Lung (tissue), 12 donors: ENCODE data around the gene HEXA. TPM values are rescaled to one million over a fixed set of nuclear protein-coding genes. Genes with fewer than 3 reads are reported as not detected.

Source experiments
- ATAC-seq: fragments of 200-7000 bp; cut with Tn5 transposase; one replicate; pipeline ENCODE4 v1.9.1; 2020; ENCODE audit warnings: moderate number of reproducible peaks; ENCODE audit not compliant: insufficient read depth, low FRiP score
- DNase-seq, 3 donors: peaks; one replicate each; pipeline ENCODE4 v3.0.0-alpha.2; 2013 to 2017
- H3K27ac ChIP-seq, 2 donors: one replicate each; pipeline ENCODE4 v1.5.1; 2013; ENCODE audit warnings: mild to moderate bottlenecking in 2 of 2, moderate library complexity in 2 of 2, control low read depth in 1 of 2, inconsistent platforms in 1 of 2, low read depth in 1 of 2, low read length in 1 of 2
- H3K27me3 ChIP-seq, 3 donors: one replicate each; pipeline ENCODE4 v1.5.1; 2013; ENCODE audit warnings: low read length in 2 of 3; ENCODE audit not compliant: control insufficient read depth in 3 of 3, insufficient read depth in 3 of 3
- H3K36me3 ChIP-seq, 4 donors: one replicate each; pipeline ENCODE4 v1.5.1; 2013; ENCODE audit warnings: low read length in 4 of 4, mild to moderate bottlenecking in 1 of 4, moderate library complexity in 1 of 4; ENCODE audit not compliant: control insufficient read depth in 4 of 4, insufficient read depth in 4 of 4
- H3K4me1 ChIP-seq, 5 donors: one replicate each; pipeline ENCODE4 v1.5.1; 2013; ENCODE audit warnings: low read length in 5 of 5, mild to moderate bottlenecking in 2 of 5, moderate library complexity in 1 of 5; ENCODE audit not compliant: control insufficient read depth in 5 of 5, insufficient read depth in 5 of 5
- H3K4me3 ChIP-seq: one replicate; pipeline ENCODE4 v1.5.1; 2013; ENCODE audit warnings: mild to moderate bottlenecking, control low read depth, moderate library complexity
- H3K9ac ChIP-seq, 2 donors: one replicate each; pipeline ENCODE4 v1.5.1; 2013; ENCODE audit warnings: low read length in 2 of 2, control low read depth in 1 of 2; ENCODE audit not compliant: insufficient read depth in 1 of 2
- H3K9me3 ChIP-seq, 4 donors: one replicate each; pipeline ENCODE4 v1.5.1; 2013; ENCODE audit warnings: low read length in 3 of 4, mild to moderate bottlenecking in 1 of 4, moderate library complexity in 1 of 4; ENCODE audit not compliant: control insufficient read depth in 4 of 4, insufficient read depth in 3 of 4
- WGBS, 2 donors: extraction: QIAGEN DNeasy Blood & Tissue Kit; methylation state at CpG; one replicate each; pipeline ENCODE4 v1.1.7; 2013; 5-methylcytosine and 5-hydroxymethylcytosine counted together
- polyA plus RNA-seq, 2 donors: library from polyadenylated mRNA; stranded (reverse); fragments of 200-250 nt; gene quantifications; one replicate each; pipeline ENCODE4 v1.2.1, GENCODE V29; 2013
- total RNA-seq, 2 donors: library from RNA; depleted of rRNA in 1 of 2; stranded (reverse); fragments of >200 nt in 1 of 2; gene quantifications; one replicate each; pipeline ENCODE4 v1.2.1, GENCODE V29; 2014 to 2021
- TF ChIP-seq, protein P1 (sequence below): IDR thresholded peaks from 2 replicates; pipeline ENCODE4 v1.5.1; 2012; ENCODE audit warnings: mild to moderate bottlenecking; ENCODE audit errors: control extremely low read depth, extremely low read depth
- donor health status: control.
- donor health status: control.
- donor health status: Bipolar disorder and iron deficiency.
- donor health status: healthy.
- donor health status: DM: yes; HTN: yes; CAD: no.

The HEXA gene
- total and polyA plus RNA-seq, 4 donors, result 108 to 156 (median 133) TPM

DNA sequence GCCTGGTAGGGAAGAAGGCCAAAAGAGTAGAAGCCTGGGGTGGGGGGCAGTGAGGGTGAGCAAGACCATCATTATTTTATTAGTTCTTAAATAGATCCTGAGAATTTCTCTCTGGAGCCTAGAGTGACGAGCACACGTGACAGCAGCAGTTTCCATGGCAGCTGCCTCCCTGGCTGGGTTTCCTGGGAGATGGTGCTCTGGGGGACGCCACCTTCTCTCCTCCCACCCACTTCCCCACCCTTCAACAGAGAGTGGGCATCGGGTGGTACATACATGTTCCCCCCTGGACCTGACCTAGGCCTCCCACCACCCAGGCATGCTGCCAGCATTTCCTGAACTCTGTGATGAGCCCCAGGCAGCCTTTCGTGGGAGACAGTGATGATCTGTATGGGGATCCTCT, 68.8 kb downstream of the HEXA start:
- H3K27me3 ChIP-seq, result no peaks in the 10 kb centered on the region
- H3K4me3 ChIP-seq, result no peak overlapping the region
- ATAC-seq (no peak), DNase-seq (no peak)
- 61 to 76% methylated on average over 5 of the region's 5 CpGs for WGBS, 2 donors
- no peak overlapping the region for H3K9ac ChIP-seq
- H3K9me3 ChIP-seq, result peaks cover 0 to 3% (median 0%) of the 10 kb centered on the region in 4 donors
- no peak overlapping the region for H3K27ac ChIP-seq
- TF ChIP-seq, protein P1, sequence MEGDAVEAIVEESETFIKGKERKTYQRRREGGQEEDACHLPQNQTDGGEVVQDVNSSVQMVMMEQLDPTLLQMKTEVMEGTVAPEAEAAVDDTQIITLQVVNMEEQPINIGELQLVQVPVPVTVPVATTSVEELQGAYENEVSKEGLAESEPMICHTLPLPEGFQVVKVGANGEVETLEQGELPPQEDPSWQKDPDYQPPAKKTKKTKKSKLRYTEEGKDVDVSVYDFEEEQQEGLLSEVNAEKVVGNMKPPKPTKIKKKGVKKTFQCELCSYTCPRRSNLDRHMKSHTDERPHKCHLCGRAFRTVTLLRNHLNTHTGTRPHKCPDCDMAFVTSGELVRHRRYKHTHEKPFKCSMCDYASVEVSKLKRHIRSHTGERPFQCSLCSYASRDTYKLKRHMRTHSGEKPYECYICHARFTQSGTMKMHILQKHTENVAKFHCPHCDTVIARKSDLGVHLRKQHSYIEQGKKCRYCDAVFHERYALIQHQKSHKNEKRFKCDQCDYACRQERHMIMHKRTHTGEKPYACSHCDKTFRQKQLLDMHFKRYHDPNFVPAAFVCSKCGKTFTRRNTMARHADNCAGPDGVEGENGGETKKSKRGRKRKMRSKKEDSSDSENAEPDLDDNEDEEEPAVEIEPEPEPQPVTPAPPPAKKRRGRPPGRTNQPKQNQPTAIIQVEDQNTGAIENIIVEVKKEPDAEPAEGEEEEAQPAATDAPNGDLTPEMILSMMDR, result no peak
- H3K36me3 ChIP-seq, result peaks cover 0 to 2% (median 0%) of the 10 kb centered on the region in 4 donors
- no peaks in the 10 kb centered on the region for H3K4me1 ChIP-seq

DNA sequence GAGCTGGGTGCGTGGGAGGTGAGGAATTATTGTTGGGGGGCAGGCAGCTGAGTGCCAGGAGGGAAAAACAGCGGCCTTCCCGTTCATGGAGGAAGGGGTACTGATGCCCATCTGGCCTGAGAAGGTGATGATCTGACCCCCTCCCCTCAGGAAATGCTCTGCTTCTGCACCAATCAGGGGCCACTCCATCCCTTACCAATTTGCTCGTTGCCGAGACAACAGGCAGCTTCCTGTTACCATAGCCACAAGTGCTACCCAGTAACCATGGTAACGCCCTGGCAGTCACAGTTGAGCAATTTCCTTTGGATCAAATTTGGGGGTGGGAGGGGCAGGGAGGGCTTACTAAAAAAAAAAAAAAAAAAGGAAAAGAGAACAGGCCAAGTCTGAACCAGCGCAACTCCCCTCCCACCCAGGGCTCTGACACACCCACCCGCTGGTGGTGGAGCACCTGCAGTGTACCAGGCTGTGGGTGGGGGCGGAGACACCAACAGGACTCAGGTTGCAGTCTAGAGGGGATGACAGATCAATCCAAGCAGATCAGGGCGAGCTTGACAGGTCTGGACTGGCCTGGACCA, 69.5 kb downstream of the HEXA start:
- no peak overlapping the region for H3K4me3 ChIP-seq
- H3K9ac ChIP-seq, result no peak overlapping the region
- peaks cover 0 to 2% (median 0%) of the 10 kb centered on the region in 4 donors for H3K36me3 ChIP-seq
- ATAC-seq (no peak), DNase-seq (peak; percentile 41 to 56 (median 51))
- WGBS, 2 donors, result 43 to 57% methylated on average over 10 of the region's 10 CpGs
- H3K27ac ChIP-seq, result no peak overlapping the region
- H3K4me1 ChIP-seq, result no peaks in the 10 kb centered on the region
- peaks cover 0 to 3% (median 0%) of the 10 kb centered on the region in 4 donors for H3K9me3 ChIP-seq
- H3K27me3 ChIP-seq, result no peaks in the 10 kb centered on the region
- TF ChIP-seq, protein P1, result no peak

DNA sequence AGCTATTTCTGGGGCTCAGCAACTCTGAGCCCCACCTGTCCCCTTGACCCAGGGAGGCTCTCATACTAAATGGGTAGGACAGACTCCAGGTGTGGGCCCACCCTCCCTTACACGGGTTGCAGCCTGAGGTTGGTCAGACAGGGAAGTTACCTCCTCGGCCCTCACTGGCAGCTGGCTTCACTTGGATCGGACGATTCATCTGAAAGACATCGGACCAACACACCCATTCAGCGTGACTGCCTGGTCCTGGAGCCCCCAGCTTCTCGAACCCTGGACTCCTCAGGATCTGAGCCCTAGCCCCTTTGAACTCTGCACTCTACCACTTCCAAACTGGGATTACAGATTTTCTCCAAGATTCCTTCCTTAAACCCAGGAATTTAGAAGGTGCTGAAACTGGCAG, 71.2 kb downstream of the HEXA start:
- DNase-seq, result no peak
- Histone ChIP-seq H3K27me3 (no peaks in the 10 kb centered on the region), H3K36me3 (no peaks in the 10 kb centered on the region), H3K27ac (no peak overlapping the region), H3K9me3 (peaks cover 0 to 3% (median 0%) of the 10 kb centered on the region in 4 donors), H3K4me3 (no peak overlapping the region), H3K4me1 (no peaks in the 10 kb centered on the region), H3K9ac (no peak overlapping the region)
- TF ChIP-seq, protein P1, result no peak
- no peak for ATAC-seq
- 89 to 96% methylated on average over 7 of the region's 7 CpGs for WGBS, 2 donors

DNA sequence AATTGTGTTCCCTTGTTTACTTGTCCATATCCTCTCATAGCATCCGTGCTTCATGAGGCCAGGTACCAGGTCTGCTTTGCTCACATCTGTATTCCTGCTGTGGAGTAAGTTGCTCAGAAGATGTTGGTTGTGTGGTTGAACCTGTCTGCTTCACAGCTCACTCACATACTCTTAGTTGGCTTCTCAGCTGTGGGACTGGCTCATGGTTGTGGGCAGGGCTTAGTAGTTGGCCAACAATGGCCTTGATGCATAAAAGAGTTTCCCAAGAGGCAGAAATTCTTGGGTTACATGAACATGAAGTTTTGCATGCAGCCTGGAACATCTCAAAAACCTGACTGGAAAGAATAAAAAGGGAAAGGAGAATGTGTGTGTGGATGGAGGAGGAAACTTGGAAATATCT, 72.9 kb downstream of the HEXA start:
- DNase-seq (no peak), ATAC-seq (no peak)
- Histone ChIP-seq H3K36me3 (no peaks in the 10 kb centered on the region), H3K27me3 (no peaks in the 10 kb centered on the region), H3K9ac (no peak overlapping the region), H3K27ac (no peak overlapping the region), H3K9me3 (peaks cover 0 to 3% (median 0%) of the 10 kb centered on the region in 4 donors), H3K4me3 (no peak overlapping the region), H3K4me1 (no peaks in the 10 kb centered on the region)
- WGBS, 2 donors, result 59 to 74% methylated on average over 1 of the region's 1 CpG
- TF ChIP-seq, protein P1, result no peak
